ENCODE measurements around the gene RUNX2.
A peak's percentile ranks its signal among the peaks of the same experiment; 100 is the strongest.

Gene RUNX2

DNA sequence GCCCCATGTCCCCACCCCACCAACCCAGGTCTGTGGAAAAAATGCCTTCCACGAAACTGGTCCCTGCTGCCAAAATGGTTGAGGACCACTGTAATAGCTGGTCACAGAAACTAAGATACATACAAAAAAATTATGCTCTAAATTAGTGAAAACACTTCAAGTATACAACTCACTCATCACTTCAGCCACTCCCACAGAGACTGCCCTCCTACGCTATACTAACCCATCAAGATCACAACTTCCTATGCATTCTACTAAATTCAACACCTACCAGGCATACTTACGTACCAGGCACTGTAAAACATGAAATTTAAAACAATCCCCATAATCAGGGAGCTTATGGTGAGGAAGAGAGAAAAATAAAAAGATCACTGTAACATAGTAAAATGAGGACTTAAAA lies 22.9 kb downstream of the RUNX2 start:
- no peak for DNase-seq (ENCODE audit: low spot score)

GRCh38 chr6:45351667-45352066 lies 23.5 kb downstream of the RUNX2 start:
- no peak for DNase-seq (ENCODE audit: low spot score)

GRCh38 chr6:45353654-45354053 lies 25.5 kb downstream of the RUNX2 start:
- DNase-seq (ENCODE audit: low spot score): no peak

- DNase-seq (ENCODE audit: low spot score): no peak
Observed at GRCh38 chr6:45364466-45364865, 36.3 kb downstream of the RUNX2 start.

DNA sequence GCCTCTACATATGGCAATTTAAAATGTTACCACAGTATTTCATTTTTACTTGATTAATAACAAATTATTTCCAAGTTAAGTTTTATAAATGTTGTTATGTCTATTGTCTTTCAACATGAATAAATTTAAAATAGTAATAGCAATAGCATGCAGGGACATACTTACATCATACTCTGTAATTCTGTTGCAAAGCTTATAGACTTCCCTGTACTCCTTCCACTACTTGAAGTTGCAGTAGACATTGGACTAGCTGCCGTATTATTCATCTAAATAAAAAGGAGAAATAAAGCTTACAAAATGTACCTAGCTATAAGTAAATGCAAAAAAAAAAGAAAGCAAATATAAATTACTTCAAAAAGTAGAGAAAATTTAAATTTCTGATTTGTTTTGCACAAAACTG lies 36.9 kb downstream of the RUNX2 start:
- DNase-seq (ENCODE audit: low spot score): no peak

DNA sequence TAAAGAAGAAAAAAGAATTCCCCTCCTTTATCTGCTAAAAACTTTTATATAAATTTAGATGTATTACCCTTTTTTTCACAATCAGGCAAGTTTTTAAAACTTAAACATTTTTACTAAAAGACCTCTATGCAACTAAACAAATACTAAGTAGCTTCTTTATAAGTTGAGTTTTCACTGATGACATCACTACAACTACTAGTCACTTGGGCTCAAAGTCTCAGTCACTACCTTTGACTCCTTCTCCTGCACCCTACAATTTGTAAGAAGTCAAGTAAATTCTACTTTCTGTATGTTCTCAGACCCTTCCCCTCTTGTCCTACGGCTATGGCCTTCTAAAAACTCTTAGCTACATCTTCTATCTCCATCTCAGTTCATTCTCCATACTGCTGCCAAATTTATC lies 38.4 kb downstream of the RUNX2 start:
- DNase-seq (ENCODE audit: low spot score): no peak

DNA sequence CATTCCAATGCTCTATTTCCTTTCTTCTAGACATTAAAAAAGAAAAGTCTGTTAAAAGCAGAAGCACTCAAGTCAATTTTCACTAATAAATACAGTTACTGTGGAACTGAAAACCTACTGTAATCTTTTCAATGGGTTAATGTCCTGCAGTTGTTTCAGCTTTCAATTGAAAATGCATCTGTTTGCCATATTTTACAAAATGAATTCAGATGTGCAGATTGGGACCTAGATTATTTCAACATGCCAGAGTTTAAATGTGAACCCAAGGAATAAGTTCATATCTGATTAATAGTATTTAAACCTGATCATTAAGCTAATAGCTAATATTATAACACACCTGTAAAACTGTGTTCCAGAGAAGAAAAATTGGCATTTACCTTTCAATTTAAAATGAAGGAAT lies 39.9 kb downstream of the RUNX2 start:
- no peak for DNase-seq (ENCODE audit: low spot score)

DNA sequence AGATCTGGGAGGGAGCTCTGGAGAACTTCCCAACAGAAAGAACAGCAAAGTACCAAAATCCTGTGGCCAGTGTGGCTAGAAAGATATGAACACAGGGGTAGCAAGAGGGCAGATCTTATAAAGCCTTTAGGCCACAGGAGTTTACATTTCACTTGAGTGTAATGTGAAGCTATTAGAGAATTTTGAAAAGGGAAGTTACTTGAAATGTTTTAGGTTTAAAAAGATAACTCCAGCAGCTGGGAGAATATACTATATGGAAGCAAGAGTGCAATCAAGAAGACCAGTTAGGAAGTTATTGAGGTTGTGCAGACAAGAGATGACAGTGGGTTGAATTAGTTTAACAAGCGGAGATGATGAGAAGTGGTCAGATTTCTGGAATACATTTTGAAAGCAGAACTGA lies 41.7 kb downstream of the RUNX2 start:
- no peak for DNase-seq (ENCODE audit: low spot score)

- DNase-seq (ENCODE audit: low spot score): no peak
Observed at GRCh38 chr6:45371924-45372573, 43.9 kb downstream of the RUNX2 start.

- no peak for DNase-seq (ENCODE audit: low spot score)
Observed at GRCh38 chr6:45375449-45375848, 47.3 kb downstream of the RUNX2 start.

DNA sequence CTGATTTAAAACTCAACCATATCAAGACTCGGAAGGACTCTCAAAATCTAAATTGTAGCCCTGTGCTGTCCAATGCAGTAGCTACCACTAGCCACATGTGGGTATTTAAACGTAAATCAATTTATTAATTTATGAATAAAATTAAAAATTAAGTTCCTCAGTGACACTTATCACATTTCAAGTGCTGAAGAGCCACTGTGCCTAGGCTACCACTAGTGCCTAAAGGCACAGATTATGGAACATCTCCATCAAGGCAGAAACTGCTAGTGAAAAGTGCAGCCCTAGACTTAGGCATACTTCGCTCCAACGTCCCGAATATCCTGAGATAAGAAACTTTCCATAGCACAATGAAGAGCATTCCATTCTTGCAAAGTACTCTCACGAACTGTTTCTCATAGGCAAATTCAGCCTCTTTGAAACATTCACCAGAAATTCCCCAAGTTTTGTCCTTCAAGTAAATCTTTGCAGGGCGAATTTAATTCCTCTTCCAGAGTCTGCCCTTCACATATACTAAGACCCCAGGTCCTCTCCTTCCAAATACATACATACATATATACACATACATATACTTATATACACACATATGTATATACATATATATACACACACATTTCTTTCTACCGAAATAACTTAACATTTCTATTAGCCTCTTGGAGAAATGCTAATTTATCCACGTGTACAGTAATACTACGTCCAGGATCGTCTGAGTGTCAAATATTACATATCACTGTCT lies 48.3 kb downstream of the RUNX2 start:
- DNase-seq (ENCODE audit: low spot score): no peak

GRCh38 chr6:45377043-45377553 lies 49.0 kb downstream of the RUNX2 start:
- DNase-seq (ENCODE audit: low spot score): no peak

DNA sequence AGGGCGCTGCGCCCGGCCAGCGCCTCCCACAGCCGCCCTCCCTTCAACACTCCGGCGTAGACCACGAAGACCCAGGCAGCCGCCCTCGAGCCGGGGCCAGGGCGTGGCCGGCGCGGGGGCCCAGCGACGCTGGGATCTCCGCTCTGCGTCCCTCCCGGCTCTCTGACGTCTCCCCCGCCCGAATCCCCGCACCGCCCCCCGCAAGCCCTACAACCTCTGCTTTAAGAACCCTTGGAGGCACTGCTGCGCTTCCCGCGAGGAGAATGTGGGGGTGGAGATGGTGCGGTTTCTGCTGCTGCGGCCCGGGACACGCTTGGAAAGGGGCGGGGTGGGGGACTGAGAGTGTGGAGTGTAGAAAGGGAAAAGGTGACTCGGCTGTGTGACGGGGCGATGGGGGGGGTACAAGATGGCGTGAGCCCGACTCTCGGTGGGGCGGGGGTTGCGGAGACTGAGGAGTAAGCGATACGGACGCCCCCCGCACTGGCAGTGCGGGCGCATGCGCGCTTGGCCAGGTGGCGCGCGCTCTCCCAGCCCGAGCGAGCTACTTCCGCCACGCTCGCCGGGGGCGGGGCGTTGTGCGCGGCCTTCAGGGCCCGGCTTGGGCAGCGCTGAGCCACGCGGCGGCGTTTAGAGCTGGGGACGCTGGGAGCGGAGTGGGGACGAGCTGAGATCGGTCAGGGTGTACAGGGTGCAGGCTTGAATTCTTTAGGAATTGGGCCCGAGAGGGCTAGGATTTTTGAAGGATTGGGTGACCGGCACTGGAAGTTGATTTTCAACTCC lies 49.6 kb downstream of the RUNX2 start, which contains the start of gene SUPT3H:
TSS of gene SUPT3H (minus strand) at position 381 of the 780 bp plus-strand sequence.
- DNase-seq (ENCODE audit: low spot score): peak; percentile 49

DNA sequence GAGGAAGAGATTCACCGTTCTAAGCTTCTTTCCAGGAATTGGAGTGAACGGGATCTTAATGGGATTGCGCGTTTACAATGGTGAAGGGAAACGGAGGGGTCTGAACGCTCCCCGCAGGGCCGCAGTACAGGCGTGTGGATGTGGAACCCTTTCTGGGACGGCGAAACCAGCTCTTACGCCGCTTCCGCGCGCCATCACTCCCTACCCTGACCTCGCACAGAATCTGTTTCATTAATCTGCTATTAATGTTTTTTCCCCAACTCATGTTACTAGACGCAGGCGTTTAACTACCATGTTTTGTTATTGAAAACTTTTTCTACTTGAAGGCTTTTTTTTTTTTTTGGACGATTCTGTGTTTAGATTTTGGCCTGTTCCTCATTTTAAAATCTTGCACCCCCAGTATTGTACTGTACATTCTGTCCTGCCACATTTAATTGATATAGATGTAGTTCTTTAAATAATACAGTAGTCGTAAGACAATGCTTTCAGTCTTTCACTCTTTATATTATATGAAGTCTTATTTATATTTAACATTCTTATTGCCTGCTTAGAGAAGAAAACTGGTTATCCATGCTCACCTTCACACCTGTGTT lies 50.3 kb downstream of the RUNX2 start:
- no peak for DNase-seq (ENCODE audit: low spot score)

- DNase-seq (ENCODE audit: low spot score): no peak
Observed at GRCh38 chr6:45382391-45382790, 54.3 kb downstream of the RUNX2 start.

- DNase-seq (ENCODE audit: low spot score): no peak
Observed at GRCh38 chr6:45386501-45386900, 58.4 kb downstream of the RUNX2 start.

- no peak for DNase-seq (ENCODE audit: low spot score)
Observed at GRCh38 chr6:45387236-45387635, 59.1 kb downstream of the RUNX2 start.

DNA sequence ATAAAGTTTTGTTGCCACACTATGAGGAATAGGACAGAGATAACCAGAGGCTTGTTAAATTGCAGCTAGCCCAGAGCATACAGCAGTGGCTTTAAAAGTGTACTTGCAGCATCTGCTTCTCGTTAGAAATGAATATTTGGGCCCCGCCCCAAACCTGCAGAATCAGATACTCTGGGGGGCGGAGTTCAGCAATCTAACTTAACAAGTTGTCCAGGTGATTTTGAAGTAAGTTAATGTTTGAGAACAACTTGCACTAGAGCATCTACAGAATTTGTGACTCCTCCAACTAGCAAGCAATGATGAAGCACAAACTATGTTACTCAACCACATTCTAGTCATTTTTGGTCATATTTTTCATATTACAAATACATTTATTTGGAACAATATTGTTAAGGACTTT lies 60.2 kb downstream of the RUNX2 start:
- no peak for DNase-seq (ENCODE audit: low spot score)

DNA sequence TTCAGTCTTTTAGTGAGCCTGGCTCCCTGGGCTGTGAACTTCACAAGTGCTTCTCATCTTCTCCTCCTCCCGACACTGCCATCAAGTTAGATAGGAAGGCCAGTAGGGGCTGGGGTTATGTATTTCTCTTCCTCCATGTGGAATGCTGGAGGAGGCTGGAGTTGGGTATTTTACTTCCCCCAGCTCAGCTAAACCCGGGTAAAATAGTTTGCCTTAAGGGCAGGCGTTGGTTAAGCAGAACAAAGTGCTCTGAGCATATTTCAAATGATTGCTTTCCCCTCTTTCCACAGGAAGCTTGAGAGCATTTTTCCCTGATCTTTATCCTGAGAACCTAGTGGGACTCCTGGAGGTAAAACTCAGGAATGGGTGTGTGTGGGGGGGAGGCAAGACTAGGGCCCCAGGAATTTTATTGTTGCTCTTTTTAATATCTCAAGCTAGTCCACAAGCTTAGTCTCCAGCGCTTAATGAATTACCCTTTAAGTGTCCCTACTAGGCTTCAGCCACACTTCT lies 66.5 kb downstream of the RUNX2 start:
- DNase-seq (ENCODE audit: low spot score): no peak

DNA sequence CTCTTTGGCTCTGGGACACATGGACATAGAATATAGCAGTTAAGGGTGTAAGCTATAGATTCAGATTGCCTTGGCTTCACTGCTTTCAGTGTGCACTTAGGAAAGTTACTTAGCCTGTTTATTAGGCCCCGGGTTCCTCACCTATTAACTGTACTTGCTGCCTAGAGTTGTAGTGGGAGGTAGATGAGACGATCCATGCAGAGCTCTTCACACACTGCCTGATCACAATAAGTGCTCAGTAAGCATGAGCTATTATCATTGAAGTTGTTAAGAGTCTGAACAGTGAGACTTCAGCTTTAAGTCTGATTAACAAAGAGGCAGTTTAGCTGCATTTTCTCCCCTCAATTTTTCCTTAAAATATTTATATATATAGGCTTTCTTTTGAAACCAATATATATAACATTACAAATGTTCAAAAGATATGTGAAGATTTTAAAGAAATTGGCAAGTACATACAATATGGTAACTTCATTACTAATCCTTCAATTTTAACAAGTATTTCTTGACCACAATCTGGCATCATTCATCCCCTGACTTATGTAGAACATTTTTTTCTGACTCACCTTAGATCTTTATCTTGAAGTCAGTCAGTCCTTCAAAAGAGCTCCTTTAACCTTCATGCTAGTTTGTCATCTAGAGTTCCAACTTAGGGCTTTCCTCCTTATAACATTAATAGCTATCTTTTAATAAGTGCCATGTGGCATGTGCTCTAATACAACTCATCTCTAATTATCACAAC lies 70.1 kb downstream of the RUNX2 start:
- DNase-seq (ENCODE audit: low spot score): no peak

DNA sequence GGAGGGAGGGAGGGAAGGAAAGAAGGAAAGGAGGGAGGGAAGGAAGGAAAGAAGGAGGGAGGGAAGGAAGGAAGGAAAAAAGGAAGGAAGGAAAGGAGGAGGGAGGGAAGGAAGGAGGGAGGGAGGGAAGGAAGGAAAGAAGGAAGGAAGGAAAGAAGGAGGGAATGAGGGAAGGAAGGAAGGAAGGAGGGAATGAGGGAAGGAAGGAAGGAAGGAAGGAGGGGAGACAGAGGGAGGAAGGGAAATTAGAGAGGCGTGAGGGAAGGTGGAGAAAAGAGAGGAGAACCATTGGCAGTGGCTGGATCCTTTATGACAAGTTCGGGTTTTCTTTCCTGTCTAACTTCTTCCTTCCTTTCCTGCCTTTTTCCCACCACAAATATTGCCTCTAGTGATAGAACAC lies 71.9 kb downstream of the RUNX2 start:
- no peak for DNase-seq (ENCODE audit: low spot score)

DNA sequence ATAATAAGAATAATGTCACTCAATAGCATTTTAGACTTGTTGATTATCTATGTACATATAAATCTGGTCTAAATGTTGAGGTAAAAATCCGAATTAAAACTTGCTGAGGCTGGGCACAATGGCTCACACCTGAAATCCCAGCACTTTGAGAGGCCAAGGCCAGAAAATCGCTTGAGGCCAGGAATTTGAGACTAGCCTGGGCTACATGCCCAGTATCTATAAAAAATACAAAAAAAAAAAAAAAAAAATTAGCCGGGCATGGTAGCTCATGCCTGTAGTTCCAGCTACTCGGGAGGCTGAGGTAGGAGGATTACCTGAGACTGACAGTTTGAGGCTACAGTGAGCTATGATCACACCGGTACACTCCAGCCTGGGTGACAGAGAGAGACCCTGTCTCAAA lies 83.8 kb downstream of the RUNX2 start:
- no peak for DNase-seq (ENCODE audit: low spot score)
